ENCODE results near the gene OTOF. TPM values are rescaled to one million over a fixed set of nuclear protein-coding genes. Genes with fewer than 3 reads are reported as not detected.
"Not testable (repeated sequence)": the region's sequence is repeated elsewhere in the genome, so short reads cannot be mapped to it uniquely, and the experiment has no call there.

OTOF gene
- total RNA-seq, 6 experiments from 2014 or later = 0.05 TPM; not detected in 5

- TF ChIP-seq CTCF (IDR thresholded peaks at IDR 0.05) = peak; percentile 40
- Mint-ChIP-seq H3K27ac (no peak overlapping the region), H3K4me1 (ENCODE audit: low read depth) (no peaks in the 10 kb centered on the region), H3K36me3 (ENCODE audit: low read depth) (peaks cover 6% of the 10 kb centered on the region; the same call in 1 of the 2 replicates), H3K9me3 (peaks cover 16% of the 10 kb centered on the region), H3K27me3 (ENCODE audit: insufficient read depth) (peaks cover 8% of the 10 kb centered on the region), H3K4me3 (no peak overlapping the region)
- no peak for DNase-seq
These were observed 5.9 kb downstream of the OTOF start for GRCh38 chr2:26471766-26472706.

- H3K4me3 Mint-ChIP-seq = no peak overlapping the region
- no peaks in the 10 kb centered on the region for H3K4me1 Mint-ChIP-seq (ENCODE audit: low read depth)
- peaks cover 6% of the 10 kb centered on the region; the same call in 1 of the 2 replicates for H3K36me3 Mint-ChIP-seq (ENCODE audit: low read depth)
- H3K27me3 Mint-ChIP-seq (ENCODE audit: insufficient read depth) = peaks cover 11% of the 10 kb centered on the region
- no peak for DNase-seq
- H3K9me3 Mint-ChIP-seq = peaks cover 16% of the 10 kb centered on the region
- no peak overlapping the region for H3K27ac Mint-ChIP-seq
- no peak for TF ChIP-seq CTCF (IDR thresholded peaks at IDR 0.05)
These were observed 6.6 kb downstream of the OTOF start for GRCh38 chr2:26471289-26471688.

DNA sequence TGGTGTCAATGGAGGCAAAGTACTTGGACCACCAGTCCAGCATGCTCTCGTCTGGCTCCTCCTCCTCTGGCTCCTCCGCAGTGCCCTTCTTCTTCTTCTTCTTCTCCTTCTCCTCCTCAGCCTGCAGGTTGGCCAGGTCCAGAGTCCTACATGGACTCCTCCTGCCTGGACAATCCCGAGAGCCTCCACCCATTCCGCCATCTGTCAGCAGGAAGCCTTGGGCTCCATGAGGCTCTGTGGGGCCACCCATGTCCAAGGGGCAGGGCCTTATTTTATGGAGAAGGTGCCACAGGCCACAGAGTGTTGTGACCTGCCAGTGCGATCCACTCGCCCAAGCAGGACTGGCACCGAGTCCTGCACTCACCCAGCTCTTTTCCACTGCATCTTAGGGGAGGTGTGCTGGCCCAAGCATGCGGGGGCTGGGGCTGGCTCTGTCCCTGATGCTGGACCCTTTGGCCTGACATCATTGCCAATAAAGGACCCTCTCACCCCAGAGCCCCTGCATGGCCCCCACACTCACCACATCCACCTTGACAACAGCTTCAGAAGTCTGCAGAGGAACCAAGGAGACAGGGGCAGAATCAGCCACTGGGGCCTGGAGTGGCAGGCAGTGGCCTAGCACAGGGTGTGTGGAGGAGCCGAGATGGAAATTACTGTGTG is 7.2 kb downstream of the OTOF start:
- Mint-ChIP-seq H3K27me3 (ENCODE audit: insufficient read depth) (peaks cover 13% of the 10 kb centered on the region), H3K4me3 (no peak overlapping the region), H3K4me1 (ENCODE audit: low read depth) (no peaks in the 10 kb centered on the region), H3K36me3 (ENCODE audit: low read depth) (peaks cover 6% of the 10 kb centered on the region; the same call in 1 of the 2 replicates), H3K9me3 (peaks cover 16% of the 10 kb centered on the region), H3K27ac (no peak overlapping the region)
- no peak for DNase-seq
- TF ChIP-seq CTCF (IDR thresholded peaks at IDR 0.05) = no peak

DNA sequence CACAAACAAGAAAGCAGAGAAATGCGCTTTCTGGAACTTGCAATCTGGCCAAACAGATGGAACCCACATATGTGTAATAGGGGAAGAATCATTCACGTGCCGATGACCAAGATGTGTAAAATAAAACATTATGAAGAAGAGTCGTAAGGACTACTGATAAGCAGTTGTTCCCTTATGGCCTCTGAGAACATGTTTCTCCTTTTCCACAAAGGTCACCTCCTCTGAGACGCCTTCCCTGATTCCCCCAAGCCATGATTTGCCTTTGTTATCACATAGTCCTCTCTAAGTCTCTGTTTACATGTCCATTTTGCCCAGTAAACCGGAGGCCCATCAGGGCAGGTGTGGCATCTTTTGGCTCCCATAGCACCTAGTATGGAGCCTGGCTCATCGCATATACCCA is 8.0 kb downstream of the OTOF start:
- peaks cover 13% of the 10 kb centered on the region for H3K27me3 Mint-ChIP-seq (ENCODE audit: insufficient read depth)
- peaks cover 6% of the 10 kb centered on the region; the same call in 1 of the 2 replicates for H3K36me3 Mint-ChIP-seq (ENCODE audit: low read depth)
- no peaks in the 10 kb centered on the region for H3K4me1 Mint-ChIP-seq (ENCODE audit: low read depth)
- no peak overlapping the region for H3K27ac Mint-ChIP-seq
- H3K4me3 Mint-ChIP-seq = no peak overlapping the region
- no peak for TF ChIP-seq CTCF (IDR thresholded peaks at IDR 0.05)
- H3K9me3 Mint-ChIP-seq = peaks cover 16% of the 10 kb centered on the region
- DNase-seq = no peak

DNA sequence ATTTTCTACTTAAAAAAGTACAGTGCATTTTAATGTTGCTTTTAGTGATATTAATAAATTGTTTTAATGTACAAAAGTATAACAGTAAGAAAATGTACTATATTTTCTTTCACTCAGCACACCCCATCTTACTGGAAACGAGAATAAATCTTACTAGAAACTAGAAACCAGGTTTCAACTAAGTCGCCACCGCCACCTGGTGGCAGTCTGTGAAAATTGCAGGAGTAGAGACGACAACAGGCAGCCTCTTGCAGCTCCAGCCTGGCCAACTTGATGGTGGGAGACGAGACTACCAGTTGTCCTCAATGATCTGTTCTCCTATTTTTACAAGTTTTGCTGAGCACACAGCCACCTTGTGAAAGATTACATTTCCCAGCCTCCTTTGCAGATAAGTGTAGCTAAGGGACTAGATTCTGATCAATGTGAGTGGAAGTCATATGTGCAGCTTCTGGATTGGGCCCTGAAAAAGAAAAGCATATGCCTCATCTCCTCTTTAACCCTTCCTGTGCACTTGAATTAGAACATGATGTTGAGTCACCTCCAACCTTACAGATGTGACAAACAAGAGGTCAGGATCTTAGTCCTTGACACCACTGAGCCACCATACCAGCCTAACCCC is 8.7 kb downstream of the OTOF start:
- Mint-ChIP-seq H3K4me1 (ENCODE audit: low read depth) (no peaks in the 10 kb centered on the region), H3K4me3 (no peak overlapping the region), H3K27me3 (ENCODE audit: insufficient read depth) (peaks cover 13% of the 10 kb centered on the region), H3K27ac (no peak overlapping the region), H3K9me3 (peaks cover 16% of the 10 kb centered on the region), H3K36me3 (ENCODE audit: low read depth) (peaks cover 6% of the 10 kb centered on the region; the same call in 1 of the 2 replicates)
- DNase-seq = peak; percentile 43
- TF ChIP-seq CTCF (IDR thresholded peaks at IDR 0.05) = peak; percentile 94

GRCh38 chr2:26468544-26468943 is 9.4 kb downstream of the OTOF start:
- not testable (repeated sequence) for H3K4me1 Mint-ChIP-seq (ENCODE audit: low read depth); H3K27ac Mint-ChIP-seq
- H3K27me3 Mint-ChIP-seq (ENCODE audit: insufficient read depth) = peaks cover 13% of the 10 kb centered on the region

More at GRCh38 chr2:26468544-26468943, 9.4 kb downstream of the OTOF start:
- H3K36me3 Mint-ChIP-seq (ENCODE audit: low read depth); DNase-seq; H3K4me3 Mint-ChIP-seq: not testable (repeated sequence)
- peaks cover 16% of the 10 kb centered on the region for H3K9me3 Mint-ChIP-seq
